Activated gamma-delta T cell treated with anti-CD3 and anti-CD28 coated beads, Interleukin-2, amount 50 U/mL, for 16 hours (primary cell): Measurements from ENCODE around the gene SDR42E2.
"Not testable (repeated sequence)": the region's sequence is repeated elsewhere in the genome, so short reads cannot be mapped to it uniquely, and the experiment has no call there.

ENCODE experiments used
- DNase-seq: peaks from one replicate; pipeline ENCODE4 v3.0.0-alpha.2; 2020; ENCODE audit warnings: low read depth

SDR42E2 gene

GRCh38 chr16:22161999-22162655 is at the start of gene SDR42E2:
Gene SDR42E2, plus strand, starts transcription at chr16:22162506. Its CDS starts 3,077 bp downstream, at chr16:22165583.
- DNase-seq, result no peak

GRCh38 chr16:22116095-22116700 is 46.1 kb upstream of the SDR42E2 start:
- no peak for DNase-seq

GRCh38 chr16:22117609-22118008 is 44.7 kb upstream of the SDR42E2 start:
- DNase-seq, result no peak

GRCh38 chr16:22120440-22120839 is 41.9 kb upstream of the SDR42E2 start:
- no peak for DNase-seq

GRCh38 chr16:22122239-22122638 is 40.1 kb upstream of the SDR42E2 start:
- no peak for DNase-seq

- no peak for DNase-seq
Observed at GRCh38 chr16:22123146-22123545, 39.2 kb upstream of the SDR42E2 start.

- DNase-seq, result no peak
Observed at GRCh38 chr16:22123759-22124490, 38.4 kb upstream of the SDR42E2 start.

GRCh38 chr16:22124583-22125284 is 37.6 kb upstream of the SDR42E2 start:
- no peak for DNase-seq

GRCh38 chr16:22126037-22126558 is 36.2 kb upstream of the SDR42E2 start:
- DNase-seq, result no peak

- DNase-seq, result not testable (repeated sequence)
Observed at GRCh38 chr16:22128537-22128936, 33.8 kb upstream of the SDR42E2 start.

- no peak for DNase-seq
Observed at GRCh38 chr16:22130528-22130927, 31.8 kb upstream of the SDR42E2 start.

- no peak for DNase-seq
Observed at GRCh38 chr16:22132801-22133200, 29.5 kb upstream of the SDR42E2 start.

- no peak for DNase-seq
Observed at GRCh38 chr16:22138482-22138881, 23.8 kb upstream of the SDR42E2 start.

- no peak for DNase-seq
Observed at GRCh38 chr16:22139008-22139407, 23.3 kb upstream of the SDR42E2 start.

- DNase-seq, result no peak
Observed at GRCh38 chr16:22139732-22140131, 22.6 kb upstream of the SDR42E2 start.

- no peak for DNase-seq
Observed at GRCh38 chr16:22141767-22142166, 20.5 kb upstream of the SDR42E2 start.

GRCh38 chr16:22144520-22144919 is 17.8 kb upstream of the SDR42E2 start:
- no peak for DNase-seq

GRCh38 chr16:22147853-22148252 is 14.5 kb upstream of the SDR42E2 start:
- no peak for DNase-seq

- DNase-seq, result no peak
Observed at GRCh38 chr16:22151246-22151998, 10.9 kb upstream of the SDR42E2 start.

GRCh38 chr16:22152316-22152715 is 10.0 kb upstream of the SDR42E2 start:
- DNase-seq, result no peak

GRCh38 chr16:22153078-22153477 is 9.2 kb upstream of the SDR42E2 start:
- DNase-seq, result not testable (repeated sequence)

GRCh38 chr16:22161401-22161800 is 905 bp upstream of the SDR42E2 start:
- no peak for DNase-seq
